Embryonic facial prominence (tissue), 1 donor: ENCODE data around the gene MRPL20.
"Not testable (repeated sequence)": the region's sequence is repeated elsewhere in the genome, so short reads cannot be mapped to it uniquely, and the experiment has no call there.

Experiments
- DNase-seq: peaks from one replicate; pipeline ENCODE4 v3.0.0-alpha.2; 2016; ENCODE audit errors: extremely low spot score

The MRPL20 gene

GRCh38 chr1:1406101-1406820 lies 832 bp downstream of the MRPL20 start:
- no peak for DNase-seq

- DNase-seq = no peak
Measured at GRCh38 chr1:1403653-1404052, 3.4 kb downstream of the MRPL20 start.

GRCh38 chr1:1402901-1403392 lies 4.1 kb downstream of the MRPL20 start:
- DNase-seq = not testable (repeated sequence)

- no peak for DNase-seq
Measured at GRCh38 chr1:1402072-1402900, 4.8 kb downstream of the MRPL20 start.

GRCh38 chr1:1401457-1402010 lies 5.6 kb downstream of the MRPL20 start:
- no peak for DNase-seq

GRCh38 chr1:1400576-1401456 lies 6.3 kb downstream of the MRPL20 start:
- DNase-seq = no peak

- no peak for DNase-seq
Measured at GRCh38 chr1:1399872-1400575, 7.1 kb downstream of the MRPL20 start.

GRCh38 chr1:1399187-1399871 lies 7.8 kb downstream of the MRPL20 start, which contains the start of gene CCNL2:
TSS of gene CCNL2 (minus strand) at chr1:1399335. CDS start at chr1:1399306, 29 bp downstream.
- peak; percentile 83 for DNase-seq

- DNase-seq = no peak
Measured at GRCh38 chr1:1398677-1399186, 8.4 kb downstream of the MRPL20 start.

GRCh38 chr1:1397839-1398523 lies 9.1 kb downstream of the MRPL20 start:
- DNase-seq = no peak

GRCh38 chr1:1395166-1395565 lies 11.9 kb downstream of the MRPL20 start:
- no peak for DNase-seq

GRCh38 chr1:1394116-1394515 lies 13.0 kb downstream of the MRPL20 start:
- DNase-seq = no peak

GRCh38 chr1:1393428-1393827 lies 13.7 kb downstream of the MRPL20 start:
- no peak for DNase-seq

- DNase-seq = no peak
Measured at GRCh38 chr1:1393014-1393413, 14.1 kb downstream of the MRPL20 start.

- DNase-seq = no peak
Measured at GRCh38 chr1:1391225-1391624, 15.9 kb downstream of the MRPL20 start.

- DNase-seq = no peak
Measured at GRCh38 chr1:1390675-1391074, 16.4 kb downstream of the MRPL20 start.

GRCh38 chr1:1388078-1388472 lies 19.0 kb downstream of the MRPL20 start:
- no peak for DNase-seq

- no peak for DNase-seq
Measured at GRCh38 chr1:1387098-1388077, 19.7 kb downstream of the MRPL20 start.
